Astrocyte of the hippocampus (primary cell): Measurements from ENCODE around the gene SAE1.

Experiments
- DNase-seq: peaks from one replicate; pipeline ENCODE4 v3.0.0; 2011; ENCODE audit warnings: low read depth, low spot score

SAE1 gene

DNA sequence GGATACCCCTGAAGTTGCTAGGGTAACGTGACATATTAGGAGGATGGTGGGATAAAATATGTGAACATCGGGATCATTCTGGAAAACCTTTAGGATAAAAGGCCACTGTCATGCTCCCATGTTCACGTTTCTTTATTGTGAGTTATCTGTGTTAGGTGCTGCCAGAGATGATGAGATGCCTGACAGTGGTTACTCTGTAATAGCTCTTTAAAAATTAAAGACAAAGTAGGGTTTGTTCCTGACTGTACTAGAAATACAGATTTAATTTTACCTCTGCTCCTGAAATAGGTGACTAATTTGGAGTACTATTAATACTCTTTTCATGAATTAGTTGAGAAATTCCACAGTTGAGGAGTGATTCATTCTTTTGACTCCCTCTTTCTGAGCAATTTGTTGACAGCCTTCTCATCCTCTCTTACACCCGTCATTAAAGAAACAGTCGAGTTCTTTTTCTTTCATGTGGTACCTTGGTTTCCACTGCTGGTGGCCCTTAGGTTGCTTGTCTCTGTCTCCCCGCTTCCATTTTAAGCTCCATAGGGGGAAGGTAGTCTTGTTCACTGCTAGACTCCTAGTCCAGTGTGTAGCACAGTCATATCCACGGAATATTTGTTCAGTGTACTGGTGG lies 28.4 kb downstream of the SAE1 start:
- DNase-seq, result peak; percentile 75

GRCh38 chr19:47161876-47162489 lies 31.3 kb downstream of the SAE1 start:
- peak; percentile 30 for DNase-seq

- DNase-seq, result no peak
Observed at GRCh38 chr19:47168065-47168464, 37.4 kb downstream of the SAE1 start.

- DNase-seq, result no peak
Observed at GRCh38 chr19:47172666-47173455, 42.2 kb downstream of the SAE1 start.

DNA sequence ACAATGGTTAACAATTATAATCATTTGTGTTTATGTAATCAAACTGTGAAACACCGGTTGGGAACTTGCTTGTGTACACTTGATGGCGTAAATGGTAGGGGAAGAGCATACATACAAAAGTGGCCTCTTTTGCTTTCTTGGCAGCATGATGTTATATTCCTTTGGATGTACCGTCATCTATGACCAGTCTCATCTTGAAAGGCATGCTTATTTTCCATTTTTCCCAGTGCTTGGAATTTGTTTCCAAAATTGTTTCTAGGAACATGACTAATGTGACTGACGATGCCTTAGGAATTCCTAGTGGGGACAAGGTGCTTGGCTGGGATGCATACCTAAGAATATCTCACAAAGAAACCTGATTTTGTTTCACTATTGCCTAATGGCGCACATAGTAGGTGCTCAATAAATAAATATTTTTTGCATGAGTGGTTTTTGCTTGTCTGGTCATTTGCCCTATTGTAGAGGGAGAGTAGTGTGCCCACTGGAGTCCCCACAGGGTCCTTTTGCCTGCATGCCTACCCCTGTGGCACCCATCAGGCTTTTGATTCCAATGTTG lies 45.5 kb downstream of the SAE1 start:
- peak; percentile 58 for DNase-seq

DNA sequence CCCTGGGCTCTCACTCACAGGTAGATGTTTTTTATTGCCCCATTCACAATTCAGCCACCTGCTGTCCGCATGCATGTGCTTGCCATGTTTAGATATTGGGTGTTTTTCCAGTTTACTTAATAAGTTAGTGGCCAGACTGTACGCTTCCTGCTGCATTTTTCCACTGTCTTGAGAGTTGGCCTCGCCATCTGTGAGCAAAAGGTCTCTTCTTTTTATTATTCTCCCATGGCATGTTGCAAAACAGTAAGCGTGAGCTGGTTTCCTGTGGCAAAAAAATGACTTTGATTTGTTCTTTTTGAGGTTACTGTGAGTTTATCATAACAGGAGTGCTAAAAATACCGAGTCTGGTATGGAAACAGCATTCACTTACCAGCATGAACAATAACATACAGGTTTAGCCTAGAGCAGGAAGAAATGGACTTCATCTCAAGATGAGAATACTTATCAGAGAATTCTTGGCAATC lies 46.0 kb downstream of the SAE1 start:
- DNase-seq, result peak; percentile 78

DNA sequence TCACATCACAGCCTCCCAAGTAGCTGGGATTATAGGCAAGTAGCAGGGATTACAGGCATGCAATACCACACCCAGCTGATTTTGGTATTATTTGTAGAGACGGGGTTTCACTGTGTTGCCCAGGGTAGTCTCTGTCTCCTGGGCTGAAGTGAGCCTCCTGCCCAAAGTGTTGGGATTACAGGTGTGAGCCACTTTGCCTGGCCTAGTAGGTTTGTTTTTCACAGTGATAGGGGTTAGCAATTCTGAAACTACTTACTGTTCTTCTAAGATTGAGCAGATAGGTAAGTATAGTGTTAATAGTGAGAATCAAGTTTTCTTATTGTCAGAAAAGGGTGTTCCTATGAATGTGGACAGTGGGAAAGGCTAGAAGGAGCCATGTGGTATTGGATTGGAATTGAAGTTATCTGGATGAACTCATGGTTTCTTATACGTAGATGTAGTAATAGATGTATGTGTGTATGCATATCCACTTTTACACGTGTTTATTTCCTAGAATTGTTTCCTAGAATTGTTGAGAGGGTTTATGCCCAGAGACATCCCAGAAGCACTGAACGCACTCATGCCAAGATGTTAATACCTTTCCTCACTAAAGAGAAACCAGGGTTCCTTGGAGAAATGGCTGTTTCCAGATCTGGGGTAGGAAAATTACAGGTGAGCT lies 49.1 kb downstream of the SAE1 start:
- no peak for DNase-seq

- no peak for DNase-seq
Observed at GRCh38 chr19:47183601-47184000, 53.0 kb downstream of the SAE1 start.

DNA sequence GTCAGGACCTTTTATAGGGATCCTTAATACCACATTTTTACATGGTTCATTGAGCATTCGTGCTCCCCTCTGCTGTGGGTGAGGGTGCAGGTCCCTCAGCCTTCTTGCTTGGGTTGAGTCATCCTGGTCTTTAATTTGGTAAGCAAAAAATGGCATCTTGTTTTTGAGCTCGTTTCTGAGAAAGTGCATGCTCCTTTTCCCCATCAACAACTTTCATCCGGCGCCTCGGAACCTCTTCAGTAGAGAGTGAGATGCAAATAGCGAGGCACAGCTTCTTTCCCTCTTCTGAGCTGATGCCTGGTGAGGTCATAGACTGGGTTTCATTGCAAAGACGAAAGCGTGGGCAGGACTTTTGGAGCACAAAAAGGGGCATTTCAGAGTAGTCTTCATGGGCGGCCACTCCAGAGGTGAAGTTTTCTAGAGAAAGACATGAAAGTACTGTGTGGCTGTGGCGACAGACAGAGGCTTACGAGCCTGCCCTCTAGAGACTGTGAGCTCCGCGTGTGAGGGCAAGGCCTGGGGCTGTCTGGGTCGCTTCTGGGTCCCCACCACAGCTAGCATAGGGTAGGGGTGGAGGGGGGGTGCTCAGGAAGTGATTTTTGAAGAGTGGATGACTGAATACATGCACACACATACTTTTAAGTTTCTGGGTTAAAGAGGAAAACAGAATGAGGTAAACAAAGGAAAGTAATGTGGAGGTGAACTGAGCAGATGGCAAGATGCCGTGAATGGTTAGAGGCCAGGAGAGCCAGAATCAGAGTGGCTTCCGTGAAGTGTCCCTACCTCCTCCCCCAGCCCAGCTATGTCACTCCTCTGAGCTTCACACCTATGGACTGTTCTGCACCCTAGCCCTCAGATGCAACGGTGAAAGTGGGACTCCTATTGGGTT lies 56.1 kb downstream of the SAE1 start:
- DNase-seq, result peak; percentile 35

- no peak for DNase-seq
Observed at GRCh38 chr19:47187335-47187655, 56.7 kb downstream of the SAE1 start.

GRCh38 chr19:47187797-47188196 lies 57.2 kb downstream of the SAE1 start:
- no peak for DNase-seq

DNA sequence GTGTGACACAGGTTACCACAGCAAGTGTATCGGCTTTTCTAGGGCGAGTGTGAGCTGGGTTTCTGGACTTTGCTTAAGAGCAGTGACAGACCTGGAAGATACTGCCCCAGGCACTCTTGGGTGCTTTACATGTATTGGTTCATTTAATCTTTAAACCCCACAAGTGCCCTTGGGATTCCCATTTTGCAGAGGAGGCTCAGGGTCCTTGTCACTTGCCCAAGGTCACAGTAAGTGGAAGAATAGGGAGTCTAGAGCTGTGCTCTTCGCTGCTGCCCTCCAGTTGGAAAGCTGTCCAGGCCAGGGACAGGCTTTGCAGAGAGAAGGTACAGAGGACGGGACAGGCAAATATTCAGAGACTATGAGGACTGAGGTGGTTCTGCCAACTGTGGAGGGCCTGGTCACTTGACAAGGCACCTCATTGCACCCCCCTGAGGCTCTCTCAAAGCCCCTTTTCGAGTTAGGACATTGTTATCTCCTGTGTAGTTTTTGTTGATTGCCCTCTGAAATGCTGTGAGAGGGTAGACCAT lies 57.9 kb downstream of the SAE1 start:
- DNase-seq, result no peak

DNA sequence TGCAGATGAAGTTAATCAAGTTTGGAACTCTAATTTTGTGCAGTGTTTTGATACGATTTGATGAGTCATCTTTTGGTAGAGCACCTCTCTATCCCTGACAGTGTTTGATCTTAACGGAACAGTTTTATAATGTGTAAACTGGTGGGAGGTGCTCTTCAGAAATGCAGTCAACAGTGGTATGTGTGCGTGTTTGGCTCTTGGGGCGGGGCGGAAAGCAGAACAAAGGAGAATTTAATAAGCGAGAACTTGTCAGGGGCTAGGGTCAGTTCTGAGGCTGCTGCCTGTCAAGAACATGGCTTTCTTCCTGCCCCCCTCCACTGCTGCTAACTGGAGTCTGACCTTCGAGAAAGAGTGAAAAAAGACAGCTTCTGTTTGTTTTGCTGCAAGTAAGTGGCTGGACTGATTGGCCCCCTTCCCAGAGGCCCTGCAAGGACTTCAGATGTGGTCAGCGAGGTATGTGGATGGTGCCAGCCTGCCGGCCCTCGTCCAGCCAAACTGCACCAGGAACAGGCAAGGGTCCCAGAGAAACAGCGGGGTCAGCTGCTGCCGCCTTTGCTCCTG lies 59.6 kb downstream of the SAE1 start:
- peak; percentile 98 for DNase-seq

- DNase-seq, result no peak
Observed at GRCh38 chr19:47195434-47195833, 64.8 kb downstream of the SAE1 start.

GRCh38 chr19:47197141-47197540 lies 66.5 kb downstream of the SAE1 start:
- DNase-seq, result no peak

GRCh38 chr19:47200530-47200929 lies 69.9 kb downstream of the SAE1 start:
- no peak for DNase-seq

DNA sequence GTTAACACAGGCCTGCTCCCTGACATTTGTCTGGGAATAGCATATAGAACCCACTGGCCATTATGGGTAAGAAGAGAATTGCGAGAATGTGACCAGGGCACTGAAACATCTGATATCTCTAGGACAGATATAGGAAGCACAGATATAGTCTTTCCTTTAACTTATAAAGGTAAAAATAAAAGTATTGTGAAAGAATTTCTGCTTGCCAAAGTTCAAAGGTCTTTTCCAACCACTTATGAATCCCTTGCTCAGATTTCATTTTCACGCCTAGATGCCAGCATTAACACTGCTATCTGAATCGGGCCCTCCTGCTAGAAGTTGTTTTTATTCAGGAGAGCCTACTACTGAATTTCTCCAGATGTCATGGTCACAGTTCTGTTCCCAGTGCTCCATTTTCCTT lies 72.6 kb downstream of the SAE1 start:
- no peak for DNase-seq

- DNase-seq, result no peak
Observed at GRCh38 chr19:47209319-47210179, 78.9 kb downstream of the SAE1 start.

DNA sequence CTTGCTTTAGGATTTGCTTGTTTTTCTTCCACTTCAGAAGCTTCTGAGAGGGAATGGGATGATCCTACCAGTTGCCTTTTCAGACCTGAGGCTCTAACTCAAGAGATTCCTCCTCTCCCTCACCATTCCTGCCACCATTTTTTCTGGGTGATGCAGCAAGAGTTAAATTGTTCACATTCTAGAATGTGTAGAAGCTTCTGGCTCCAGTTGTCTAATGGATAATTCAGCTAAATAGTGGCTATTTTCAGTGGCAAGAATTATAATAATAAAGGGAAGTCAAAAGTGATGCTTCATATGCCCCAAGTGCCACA lies 79.5 kb downstream of the SAE1 start:
- no peak for DNase-seq
